GM23338 (cell line): ENCODE measurements around the gene CLIP2.

Experiments used
- CREB1 ChIP-seq: fragments of 250-450 bp; sonication (Bioruptor Pico); IDR thresholded peaks from 2 replicates; pipeline ENCODE4 v1.5.0; 2020; ENCODE audit warnings: low read depth, mild to moderate bottlenecking, moderate library complexity
- CTCF ChIP-seq, 2 experiments: fragments of 200-600 bp in 1 of 2; sonication (generic) in 1 of 2; conservative IDR thresholded peaks; 2 replicates each; pipeline versions ENCODE4 v1.5.1 to v1.6.1; 2016 to 2017; ENCODE audit warnings: antibody characterized with exemption in 2 of 2, low read depth in 2 of 2, mild to moderate bottlenecking in 2 of 2, moderate library complexity in 1 of 2
- EZH2 ChIP-seq: fragments of 200-600 bp; sonication (generic); IDR thresholded peaks from one replicate; pipeline ENCODE4 v1.8.0; 2017; ENCODE audit warnings: antibody characterized with exemption, mild to moderate bottlenecking, low read depth; ENCODE audit not compliant: unreplicated experiment
- EZH2phosphoT487 ChIP-seq: fragments of 200-600 bp; sonication (generic); IDR thresholded peaks from one replicate; pipeline ENCODE4 v1.8.1; 2018; ENCODE audit warnings: antibody characterized with exemption; ENCODE audit not compliant: unreplicated experiment
- JUNB ChIP-seq: IDR thresholded peaks from one replicate; pipeline ENCODE4 v1.6.1; 2016; ENCODE audit warnings: antibody characterized with exemption; ENCODE audit not compliant: unreplicated experiment
- POLR2AphosphoS5 ChIP-seq: IDR thresholded peaks from 2 replicates; pipeline ENCODE4 v1.6.1; 2016; ENCODE audit warnings: antibody characterized with exemption, low read depth
- TF ChIP-seq, protein P1 (sequence below): IDR thresholded peaks from one replicate; pipeline ENCODE4 v1.6.1; 2018; ENCODE audit warnings: antibody characterized with exemption; ENCODE audit not compliant: unreplicated experiment
- TF ChIP-seq, protein P2 (sequence below): IDR thresholded peaks from 2 replicates; pipeline ENCODE4 v1.6.1; 2016; ENCODE audit warnings: antibody characterized with exemption

- TF ChIP-seq CTCF (conservative IDR thresholded peaks at IDR 0.05; ENCODE audit: low read depth in 2 of 2) (no peak), JUNB (no peak), EZH2 (no peak), POLR2AphosphoS5 (no peak), EZH2phosphoT487 (no peak), CREB1 (no peak)
- TF ChIP-seq, protein P1, sequence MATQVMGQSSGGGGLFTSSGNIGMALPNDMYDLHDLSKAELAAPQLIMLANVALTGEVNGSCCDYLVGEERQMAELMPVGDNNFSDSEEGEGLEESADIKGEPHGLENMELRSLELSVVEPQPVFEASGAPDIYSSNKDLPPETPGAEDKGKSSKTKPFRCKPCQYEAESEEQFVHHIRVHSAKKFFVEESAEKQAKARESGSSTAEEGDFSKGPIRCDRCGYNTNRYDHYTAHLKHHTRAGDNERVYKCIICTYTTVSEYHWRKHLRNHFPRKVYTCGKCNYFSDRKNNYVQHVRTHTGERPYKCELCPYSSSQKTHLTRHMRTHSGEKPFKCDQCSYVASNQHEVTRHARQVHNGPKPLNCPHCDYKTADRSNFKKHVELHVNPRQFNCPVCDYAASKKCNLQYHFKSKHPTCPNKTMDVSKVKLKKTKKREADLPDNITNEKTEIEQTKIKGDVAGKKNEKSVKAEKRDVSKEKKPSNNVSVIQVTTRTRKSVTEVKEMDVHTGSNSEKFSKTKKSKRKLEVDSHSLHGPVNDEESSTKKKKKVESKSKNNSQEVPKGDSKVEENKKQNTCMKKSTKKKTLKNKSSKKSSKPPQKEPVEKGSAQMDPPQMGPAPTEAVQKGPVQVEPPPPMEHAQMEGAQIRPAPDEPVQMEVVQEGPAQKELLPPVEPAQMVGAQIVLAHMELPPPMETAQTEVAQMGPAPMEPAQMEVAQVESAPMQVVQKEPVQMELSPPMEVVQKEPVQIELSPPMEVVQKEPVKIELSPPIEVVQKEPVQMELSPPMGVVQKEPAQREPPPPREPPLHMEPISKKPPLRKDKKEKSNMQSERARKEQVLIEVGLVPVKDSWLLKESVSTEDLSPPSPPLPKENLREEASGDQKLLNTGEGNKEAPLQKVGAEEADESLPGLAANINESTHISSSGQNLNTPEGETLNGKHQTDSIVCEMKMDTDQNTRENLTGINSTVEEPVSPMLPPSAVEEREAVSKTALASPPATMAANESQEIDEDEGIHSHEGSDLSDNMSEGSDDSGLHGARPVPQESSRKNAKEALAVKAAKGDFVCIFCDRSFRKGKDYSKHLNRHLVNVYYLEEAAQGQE: no peak
- TF ChIP-seq, protein P2, sequence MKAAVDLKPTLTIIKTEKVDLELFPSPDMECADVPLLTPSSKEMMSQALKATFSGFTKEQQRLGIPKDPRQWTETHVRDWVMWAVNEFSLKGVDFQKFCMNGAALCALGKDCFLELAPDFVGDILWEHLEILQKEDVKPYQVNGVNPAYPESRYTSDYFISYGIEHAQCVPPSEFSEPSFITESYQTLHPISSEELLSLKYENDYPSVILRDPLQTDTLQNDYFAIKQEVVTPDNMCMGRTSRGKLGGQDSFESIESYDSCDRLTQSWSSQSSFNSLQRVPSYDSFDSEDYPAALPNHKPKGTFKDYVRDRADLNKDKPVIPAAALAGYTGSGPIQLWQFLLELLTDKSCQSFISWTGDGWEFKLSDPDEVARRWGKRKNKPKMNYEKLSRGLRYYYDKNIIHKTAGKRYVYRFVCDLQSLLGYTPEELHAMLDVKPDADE: no peak
These were observed 48.7 kb downstream of the CLIP2 start for GRCh38 chr7:74337926-74338325.
